ENCODE data around the gene ADPRH.

DNA sequence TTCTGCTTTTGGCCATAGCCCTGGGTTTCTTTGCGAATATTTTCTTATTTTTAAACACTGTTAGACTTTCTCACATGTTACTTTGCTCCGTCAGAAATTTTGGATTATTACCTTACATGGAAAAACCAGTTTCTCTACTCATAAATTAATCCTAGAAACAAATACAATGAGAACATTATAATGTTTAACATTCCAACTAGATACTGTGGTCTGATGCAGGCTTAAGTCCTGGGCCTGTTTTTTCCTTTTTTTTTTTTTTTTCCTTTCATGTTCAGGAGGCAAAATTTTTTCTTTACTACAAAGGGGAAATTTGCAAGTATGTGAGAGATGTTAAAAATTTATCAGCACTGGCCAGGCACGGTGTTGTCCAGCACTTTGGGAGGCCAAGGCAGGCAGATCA, 52.2 kb downstream of the ADPRH start:
- TF ChIP-seq, protein P1, sequence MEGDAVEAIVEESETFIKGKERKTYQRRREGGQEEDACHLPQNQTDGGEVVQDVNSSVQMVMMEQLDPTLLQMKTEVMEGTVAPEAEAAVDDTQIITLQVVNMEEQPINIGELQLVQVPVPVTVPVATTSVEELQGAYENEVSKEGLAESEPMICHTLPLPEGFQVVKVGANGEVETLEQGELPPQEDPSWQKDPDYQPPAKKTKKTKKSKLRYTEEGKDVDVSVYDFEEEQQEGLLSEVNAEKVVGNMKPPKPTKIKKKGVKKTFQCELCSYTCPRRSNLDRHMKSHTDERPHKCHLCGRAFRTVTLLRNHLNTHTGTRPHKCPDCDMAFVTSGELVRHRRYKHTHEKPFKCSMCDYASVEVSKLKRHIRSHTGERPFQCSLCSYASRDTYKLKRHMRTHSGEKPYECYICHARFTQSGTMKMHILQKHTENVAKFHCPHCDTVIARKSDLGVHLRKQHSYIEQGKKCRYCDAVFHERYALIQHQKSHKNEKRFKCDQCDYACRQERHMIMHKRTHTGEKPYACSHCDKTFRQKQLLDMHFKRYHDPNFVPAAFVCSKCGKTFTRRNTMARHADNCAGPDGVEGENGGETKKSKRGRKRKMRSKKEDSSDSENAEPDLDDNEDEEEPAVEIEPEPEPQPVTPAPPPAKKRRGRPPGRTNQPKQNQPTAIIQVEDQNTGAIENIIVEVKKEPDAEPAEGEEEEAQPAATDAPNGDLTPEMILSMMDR (IDR thresholded peaks at IDR 0.05 in 2 of 3, conservative IDR thresholded peaks at IDR 0.05 in 1 of 3; ENCODE audit: control insufficient read depth in 2 of 3, extremely low read depth in 1 of 3, insufficient read depth in 1 of 3, low read depth in 3 of 3, low read length in 3 of 3): no peak
- no peak for TF ChIP-seq CHD4 (IDR thresholded peaks at IDR 0.05)
- TF ChIP-seq SP1 (IDR thresholded peaks at IDR 0.05; ENCODE audit: low read depth, low read length): no peak
- no peak for TF ChIP-seq POLR2AphosphoS5 (IDR thresholded peaks at IDR 0.05; ENCODE audit: low read length)
- TF ChIP-seq YBX1 (IDR thresholded peaks at IDR 0.05): no peak
- TF ChIP-seq, protein P2, sequence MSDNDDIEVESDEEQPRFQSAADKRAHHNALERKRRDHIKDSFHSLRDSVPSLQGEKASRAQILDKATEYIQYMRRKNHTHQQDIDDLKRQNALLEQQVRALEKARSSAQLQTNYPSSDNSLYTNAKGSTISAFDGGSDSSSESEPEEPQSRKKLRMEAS (IDR thresholded peaks at IDR 0.05; ENCODE audit: low read depth, low read length): no peak
- no peak for TF ChIP-seq RFX5 (IDR thresholded peaks at IDR 0.05; ENCODE audit: low read depth, low read length)
- no peak for TF ChIP-seq STAT3 (IDR thresholded peaks at IDR 0.05; ENCODE audit: low read depth, low read length)
- TF ChIP-seq SIN3A (IDR thresholded peaks at IDR 0.05; ENCODE audit: low read depth, low read length): no peak
- no peak for TF ChIP-seq POLR2AphosphoS2 (IDR thresholded peaks at IDR 0.05; ENCODE audit: low read depth, low read length)
- TF ChIP-seq, protein P3, sequence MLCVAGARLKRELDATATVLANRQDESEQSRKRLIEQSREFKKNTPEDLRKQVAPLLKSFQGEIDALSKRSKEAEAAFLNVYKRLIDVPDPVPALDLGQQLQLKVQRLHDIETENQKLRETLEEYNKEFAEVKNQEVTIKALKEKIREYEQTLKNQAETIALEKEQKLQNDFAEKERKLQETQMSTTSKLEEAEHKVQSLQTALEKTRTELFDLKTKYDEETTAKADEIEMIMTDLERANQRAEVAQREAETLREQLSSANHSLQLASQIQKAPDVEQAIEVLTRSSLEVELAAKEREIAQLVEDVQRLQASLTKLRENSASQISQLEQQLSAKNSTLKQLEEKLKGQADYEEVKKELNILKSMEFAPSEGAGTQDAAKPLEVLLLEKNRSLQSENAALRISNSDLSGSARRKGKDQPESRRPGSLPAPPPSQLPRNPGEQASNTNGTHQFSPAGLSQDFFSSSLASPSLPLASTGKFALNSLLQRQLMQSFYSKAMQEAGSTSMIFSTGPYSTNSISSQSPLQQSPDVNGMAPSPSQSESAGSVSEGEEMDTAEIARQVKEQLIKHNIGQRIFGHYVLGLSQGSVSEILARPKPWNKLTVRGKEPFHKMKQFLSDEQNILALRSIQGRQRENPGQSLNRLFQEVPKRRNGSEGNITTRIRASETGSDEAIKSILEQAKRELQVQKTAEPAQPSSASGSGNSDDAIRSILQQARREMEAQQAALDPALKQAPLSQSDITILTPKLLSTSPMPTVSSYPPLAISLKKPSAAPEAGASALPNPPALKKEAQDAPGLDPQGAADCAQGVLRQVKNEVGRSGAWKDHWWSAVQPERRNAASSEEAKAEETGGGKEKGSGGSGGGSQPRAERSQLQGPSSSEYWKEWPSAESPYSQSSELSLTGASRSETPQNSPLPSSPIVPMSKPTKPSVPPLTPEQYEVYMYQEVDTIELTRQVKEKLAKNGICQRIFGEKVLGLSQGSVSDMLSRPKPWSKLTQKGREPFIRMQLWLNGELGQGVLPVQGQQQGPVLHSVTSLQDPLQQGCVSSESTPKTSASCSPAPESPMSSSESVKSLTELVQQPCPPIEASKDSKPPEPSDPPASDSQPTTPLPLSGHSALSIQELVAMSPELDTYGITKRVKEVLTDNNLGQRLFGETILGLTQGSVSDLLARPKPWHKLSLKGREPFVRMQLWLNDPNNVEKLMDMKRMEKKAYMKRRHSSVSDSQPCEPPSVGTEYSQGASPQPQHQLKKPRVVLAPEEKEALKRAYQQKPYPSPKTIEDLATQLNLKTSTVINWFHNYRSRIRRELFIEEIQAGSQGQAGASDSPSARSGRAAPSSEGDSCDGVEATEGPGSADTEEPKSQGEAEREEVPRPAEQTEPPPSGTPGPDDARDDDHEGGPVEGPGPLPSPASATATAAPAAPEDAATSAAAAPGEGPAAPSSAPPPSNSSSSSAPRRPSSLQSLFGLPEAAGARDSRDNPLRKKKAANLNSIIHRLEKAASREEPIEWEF (IDR thresholded peaks at IDR 0.05; ENCODE audit: insufficient replicate concordance, low read depth, low read length): no peak
